HG03565 (cell line): ENCODE data around the gene FKBP1A.
"Not testable (repeated sequence)": the region's sequence is repeated elsewhere in the genome, so short reads cannot be mapped to it uniquely, and the experiment has no call there.

Experiments
- ATAC-seq: cut with Tn5 transposase; IDR thresholded peaks from one replicate; pipeline ENCODE4 v1.9.1; 2021; ENCODE audit warnings: mild to moderate bottlenecking, moderate library complexity; ENCODE audit not compliant: unreplicated experiment

Gene FKBP1A

GRCh38 chr20:1369970-1370369 lies 22.9 kb downstream of the FKBP1A start:
- ATAC-seq: no peak

GRCh38 chr20:1368448-1369199 lies 24.2 kb downstream of the FKBP1A start:
- no peak for ATAC-seq

- no peak for ATAC-seq
Observed at GRCh38 chr20:1367479-1367878, 25.4 kb downstream of the FKBP1A start.

- no peak for ATAC-seq
Observed at GRCh38 chr20:1364106-1364505, 28.7 kb downstream of the FKBP1A start.

- ATAC-seq: no peak
Observed at GRCh38 chr20:1363522-1363921, 29.3 kb downstream of the FKBP1A start.

GRCh38 chr20:1362484-1362883 lies 30.4 kb downstream of the FKBP1A start:
- ATAC-seq: no peak

- no peak for ATAC-seq
Observed at GRCh38 chr20:1360094-1360846, 32.6 kb downstream of the FKBP1A start.

- ATAC-seq: no peak
Observed at GRCh38 chr20:1357921-1358671, 34.8 kb downstream of the FKBP1A start.

GRCh38 chr20:1353956-1354355 lies 38.9 kb downstream of the FKBP1A start:
- ATAC-seq: no peak

- ATAC-seq: no peak
Observed at GRCh38 chr20:1346315-1346969, 46.4 kb downstream of the FKBP1A start.

- ATAC-seq: no peak
Observed at GRCh38 chr20:1345756-1346093, 47.1 kb downstream of the FKBP1A start.

- no peak for ATAC-seq
Observed at GRCh38 chr20:1345030-1345755, 47.7 kb downstream of the FKBP1A start.

- ATAC-seq: not testable (repeated sequence)
Observed at GRCh38 chr20:1343446-1344124, 49.3 kb downstream of the FKBP1A start.

GRCh38 chr20:1341561-1342265 lies 51.1 kb downstream of the FKBP1A start:
- no peak for ATAC-seq

GRCh38 chr20:1338801-1339200 lies 54.1 kb downstream of the FKBP1A start:
- ATAC-seq: no peak

- no peak for ATAC-seq
Observed at GRCh38 chr20:1338096-1338495, 54.8 kb downstream of the FKBP1A start.

GRCh38 chr20:1337441-1337840 lies 55.4 kb downstream of the FKBP1A start:
- ATAC-seq: no peak

GRCh38 chr20:1336699-1337367 lies 56.0 kb downstream of the FKBP1A start:
- no peak for ATAC-seq
